ENCODE data around the gene PTCD2. TPM values are rescaled to one million over a fixed set of nuclear protein-coding genes. Genes with fewer than 3 reads are reported as not detected.

PTCD2 gene
- total and polyA plus RNA-seq, 8 donors, result 0.80 to 5.3 (median 2.7) TPM

DNA sequence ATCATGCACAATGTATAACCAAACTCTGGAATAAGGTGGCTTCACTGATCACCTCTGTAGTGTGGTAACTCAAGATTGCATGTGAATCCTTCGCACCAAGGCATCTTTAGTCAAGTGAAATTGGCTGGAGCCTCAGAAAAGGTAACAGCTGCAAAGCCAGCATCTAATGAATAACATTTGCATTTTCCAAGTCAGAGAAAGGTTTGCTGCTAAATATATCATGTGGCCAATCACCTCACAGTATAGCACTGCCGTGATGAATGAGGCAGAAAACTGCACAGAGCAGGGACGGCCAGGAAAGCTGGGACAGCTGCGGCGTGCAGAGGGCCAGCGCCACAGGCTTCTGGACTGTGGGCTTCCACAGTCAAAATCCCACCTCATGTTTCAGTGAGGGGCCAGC, 18.6 kb upstream of the PTCD2 start:
- TF ChIP-seq, protein P1, sequence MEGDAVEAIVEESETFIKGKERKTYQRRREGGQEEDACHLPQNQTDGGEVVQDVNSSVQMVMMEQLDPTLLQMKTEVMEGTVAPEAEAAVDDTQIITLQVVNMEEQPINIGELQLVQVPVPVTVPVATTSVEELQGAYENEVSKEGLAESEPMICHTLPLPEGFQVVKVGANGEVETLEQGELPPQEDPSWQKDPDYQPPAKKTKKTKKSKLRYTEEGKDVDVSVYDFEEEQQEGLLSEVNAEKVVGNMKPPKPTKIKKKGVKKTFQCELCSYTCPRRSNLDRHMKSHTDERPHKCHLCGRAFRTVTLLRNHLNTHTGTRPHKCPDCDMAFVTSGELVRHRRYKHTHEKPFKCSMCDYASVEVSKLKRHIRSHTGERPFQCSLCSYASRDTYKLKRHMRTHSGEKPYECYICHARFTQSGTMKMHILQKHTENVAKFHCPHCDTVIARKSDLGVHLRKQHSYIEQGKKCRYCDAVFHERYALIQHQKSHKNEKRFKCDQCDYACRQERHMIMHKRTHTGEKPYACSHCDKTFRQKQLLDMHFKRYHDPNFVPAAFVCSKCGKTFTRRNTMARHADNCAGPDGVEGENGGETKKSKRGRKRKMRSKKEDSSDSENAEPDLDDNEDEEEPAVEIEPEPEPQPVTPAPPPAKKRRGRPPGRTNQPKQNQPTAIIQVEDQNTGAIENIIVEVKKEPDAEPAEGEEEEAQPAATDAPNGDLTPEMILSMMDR (IDR thresholded peaks at IDR 0.05), result no peak
- 94% methylated on average over 6 of the region's 6 CpGs for WGBS, 2 donors
- DNase-seq, result no peak
- Histone ChIP-seq H3K36me3 (no peaks in the 10 kb centered on the region), H3K27me3 (no peaks in the 10 kb centered on the region), H3K4me1 (peaks cover 0 to 6% (median 4%) of the 10 kb centered on the region in 3 donors), H3K4me3 (no peak overlapping the region), H3K27ac (no peak overlapping the region), H3K9me3 (no peaks in the 10 kb centered on the region)
- ATAC-seq, result no peak
- intact Hi-C loops (cut with DNase I), result loop anchor here in 1 of 3 donors (10.0 kb wide), 1 partner anchor 517 kb away; no protein-coding TSS in a partner anchor
- FAIRE-seq, result no peak

DNA sequence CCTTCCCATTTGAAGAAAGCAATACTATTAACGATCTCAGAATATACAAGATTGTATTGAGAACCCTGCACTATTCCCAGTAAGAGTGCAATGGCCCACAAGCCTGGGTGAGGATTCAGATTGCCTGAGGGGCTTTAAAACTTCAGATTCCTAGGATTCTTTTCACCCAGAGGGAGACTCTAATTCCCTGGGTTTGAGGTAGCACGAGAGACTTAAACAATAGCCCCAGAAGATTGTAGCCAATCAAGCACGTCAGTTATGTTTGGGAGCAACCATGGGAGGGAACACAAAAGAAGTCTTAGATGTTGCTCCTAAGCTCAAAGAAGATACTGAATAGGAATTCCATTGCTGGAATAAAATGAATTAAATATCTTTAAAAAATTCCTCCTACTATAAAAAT, 18.0 kb upstream of the PTCD2 start:
- Histone ChIP-seq H3K9me3 (no peaks in the 10 kb centered on the region), H3K4me1 (peaks cover 0 to 8% (median 4%) of the 10 kb centered on the region in 3 donors), H3K27ac (no peak overlapping the region), H3K4me3 (no peak overlapping the region), H3K36me3 (no peaks in the 10 kb centered on the region), H3K27me3 (no peaks in the 10 kb centered on the region)
- 78 to 83% methylated on average over 3 of the region's 3 CpGs for WGBS, 2 donors
- ATAC-seq (no peak), FAIRE-seq (no peak), DNase-seq (no peak)
- TF ChIP-seq, protein P1 (IDR thresholded peaks at IDR 0.05), result no peak
- intact Hi-C loops (cut with DNase I), result loop anchor here in 1 of 3 donors (10.0 kb wide), 1 partner anchor 517 kb away; no protein-coding TSS in a partner anchor

DNA sequence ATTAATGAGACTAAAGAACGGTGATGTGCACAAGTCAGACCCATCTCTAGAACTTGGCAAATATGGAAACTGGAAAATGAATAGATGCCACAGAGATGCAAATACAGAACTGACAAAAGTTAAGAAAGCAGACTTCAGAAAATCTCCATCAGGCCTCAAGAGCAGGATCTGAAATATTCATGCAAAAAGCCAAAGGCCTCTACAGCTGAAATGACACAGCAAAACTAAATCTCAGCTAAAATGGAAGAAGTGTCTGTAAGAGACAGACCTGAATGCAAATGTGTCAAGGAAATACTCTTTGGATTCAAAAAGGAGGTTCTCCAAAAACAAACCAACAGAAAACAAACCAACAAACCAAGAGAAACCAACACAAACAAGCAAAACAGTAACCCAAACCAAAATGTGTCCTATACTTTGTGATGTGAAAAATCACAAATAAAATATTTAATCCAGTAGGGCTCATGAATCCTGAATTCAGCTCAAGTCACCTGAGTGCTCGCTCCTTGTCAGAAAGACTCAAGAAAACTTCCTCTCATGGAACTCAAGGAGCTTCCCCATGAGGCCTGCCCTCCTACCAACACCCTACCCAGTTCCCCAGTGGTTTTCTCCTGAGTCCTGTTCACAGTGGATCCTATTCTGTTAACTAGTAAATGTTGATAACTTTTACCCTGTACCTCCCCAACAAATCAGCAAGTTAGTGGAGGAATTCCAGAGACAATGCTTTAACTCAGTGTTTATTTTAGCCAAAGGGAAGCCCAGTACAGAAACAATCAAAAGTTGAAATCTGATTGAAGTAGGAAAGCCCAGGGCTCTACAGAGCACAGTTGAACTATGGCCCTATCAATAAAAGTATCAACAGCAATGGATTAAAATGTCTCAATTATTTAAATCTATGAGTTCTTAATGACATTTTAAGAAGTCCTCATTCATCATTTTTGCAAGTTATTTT, 14.7 kb upstream of the PTCD2 start:
- intact Hi-C loops (cut with DNase I), result loop anchor here in 1 of 3 donors (10.0 kb wide), 1 partner anchor 521 kb away; no protein-coding TSS in a partner anchor
- Histone ChIP-seq H3K4me3 (no peak overlapping the region), H3K36me3 (peaks cover 0 to 7% (median 0%) of the 10 kb centered on the region in 3 donors), H3K27me3 (no peaks in the 10 kb centered on the region), H3K4me1 (peaks cover 0 to 9% (median 4%) of the 10 kb centered on the region in 3 donors), H3K27ac (no peak overlapping the region), H3K9me3 (no peaks in the 10 kb centered on the region)
- FAIRE-seq (no peak), DNase-seq (no peak), ATAC-seq (no peak)
- 93 to 95% methylated on average over 2 of the region's 2 CpGs for WGBS, 2 donors
- TF ChIP-seq, protein P1 (IDR thresholded peaks at IDR 0.05), result no peak

DNA sequence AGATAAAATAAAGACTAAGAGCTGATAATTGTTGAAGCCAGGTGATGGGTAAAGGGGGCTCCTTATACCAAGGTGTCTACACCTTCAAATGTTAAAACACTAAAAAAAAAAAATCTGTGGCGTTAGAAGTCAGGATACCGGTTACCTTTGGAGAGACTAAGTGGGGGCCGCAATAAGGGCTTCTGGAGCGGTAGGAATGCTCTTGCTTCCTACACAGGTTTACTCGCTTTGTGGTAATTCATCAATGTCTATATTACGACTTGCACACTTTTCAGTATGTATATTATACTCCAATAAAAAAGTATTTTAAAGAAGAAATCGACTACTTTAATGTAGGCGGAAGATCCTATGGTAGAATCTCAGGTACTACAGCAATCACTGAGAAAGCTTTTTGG, 12.6 kb upstream of the PTCD2 start:
- Histone ChIP-seq H3K9me3 (no peaks in the 10 kb centered on the region), H3K27ac (peak overlapping the region; percentile 86 to 95 (median 88)), H3K4me1 (peaks cover 0 to 9% (median 4%) of the 10 kb centered on the region in 3 donors), H3K27me3 (no peaks in the 10 kb centered on the region), H3K36me3 (peaks cover 0 to 23% (median 0%) of the 10 kb centered on the region in 3 donors), H3K4me3 (peak overlapping the region; percentile 35 to 70 (median 66))
- TF ChIP-seq, protein P1 (IDR thresholded peaks at IDR 0.05), result no peak
- no peak for DNase-seq
- 1% methylated on average over 8 of the region's 8 CpGs for WGBS, 2 donors
- no peak for FAIRE-seq
- ATAC-seq, result peak in 2 of 4 donors; percentile 4 to 5
- intact Hi-C loops (cut with DNase I), result loop anchor here in 1 of 3 donors (10.0 kb wide), 1 partner anchor 523 kb away; no protein-coding TSS in a partner anchor
